Esophagus muscularis mucosa (tissue), 3 donors: ENCODE data around the gene CORO6.
A peak's percentile ranks its signal among the peaks of the same experiment; 100 is the strongest.

Experiments
- CTCF ChIP-seq, 3 experiments: fragments of 200-600 bp in 2 of 3; fragments of 450-650 bp in 1 of 3; sonication (generic) in 2 of 3; IDR thresholded peaks; one replicate each; pipeline ENCODE4 v1.5.1; 2017 to 2019; ENCODE audit warnings: antibody characterized with exemption in 3 of 3, mild to moderate bottlenecking in 2 of 3, moderate library complexity in 1 of 3
- POLR2A ChIP-seq: fragments of 450-650 bp; IDR thresholded peaks from one replicate; pipeline ENCODE4 v1.6.1; 2017; ENCODE audit warnings: antibody characterized with exemption, moderate library complexity, mild to moderate bottlenecking, low read depth
- POLR2AphosphoS5 ChIP-seq, 2 donors: sonication (generic); formaldehyde crosslinking; IDR thresholded peaks; one replicate each; pipeline ENCODE4 v1.6.1; 2017; ENCODE audit warnings: antibody characterized with exemption in 2 of 2

- TF ChIP-seq CTCF (IDR thresholded peaks at IDR 0.05) (peak; percentile 22 to 36 (median 28)), POLR2AphosphoS5 (IDR thresholded peaks at IDR 0.05) (peak; percentile 11 to 27), POLR2A (no peak)
Observed at GRCh38 chr17:29619251-29619650, 3.5 kb downstream of the CORO6 start.
